HG02571 (cell line): ENCODE measurements around the gene CEND1.

Experiments
- ATAC-seq: cut with Tn5 transposase; IDR thresholded peaks from one replicate; pipeline ENCODE4 v1.9.1; 2021; ENCODE audit warnings: mild to moderate bottlenecking, moderate library complexity; ENCODE audit not compliant: unreplicated experiment

The CEND1 gene

GRCh38 chr11:827897-828192, 38.0 kb upstream of the CEND1 start, which contains the start of gene CRACR2B:
Gene CRACR2B, plus strand, starts transcription at chr11:827919. Its CDS starts 689 bp downstream, at chr11:828608.
- no peak for ATAC-seq

- ATAC-seq, result no peak
Measured at GRCh38 chr11:827146-827896, 37.4 kb upstream of the CEND1 start.

GRCh38 chr11:826836-827145, 36.9 kb upstream of the CEND1 start:
- no peak for ATAC-seq

GRCh38 chr11:826227-826621, 36.3 kb upstream of the CEND1 start:
- ATAC-seq, result no peak

GRCh38 chr11:825366-826226, 35.7 kb upstream of the CEND1 start:
- no peak for ATAC-seq

- no peak for ATAC-seq
Measured at GRCh38 chr11:824942-825341, 35.1 kb upstream of the CEND1 start.

GRCh38 chr11:824292-824880, 34.5 kb upstream of the CEND1 start:
- ATAC-seq, result no peak

GRCh38 chr11:823441-824291, 33.8 kb upstream of the CEND1 start:
- no peak for ATAC-seq

GRCh38 chr11:821512-822371, 31.9 kb upstream of the CEND1 start:
- no peak for ATAC-seq

- ATAC-seq, result no peak
Measured at GRCh38 chr11:820655-821511, 31.0 kb upstream of the CEND1 start.

- peak; percentile 47 for ATAC-seq
Measured at GRCh38 chr11:819943-820649, 30.2 kb upstream of the CEND1 start.

- ATAC-seq, result peak; percentile 64
Measured at GRCh38 chr11:819129-819931, 29.4 kb upstream of the CEND1 start.

GRCh38 chr11:818396-819128, 28.7 kb upstream of the CEND1 start, which contains the start of gene PNPLA2:
Gene PNPLA2, plus strand, starts transcription at chr11:818914. Its CDS starts 805 bp downstream, at chr11:819719.
- no peak for ATAC-seq

GRCh38 chr11:816433-816779, 26.5 kb upstream of the CEND1 start:
- ATAC-seq, result no peak

- ATAC-seq, result no peak
Measured at GRCh38 chr11:815675-816432, 26.0 kb upstream of the CEND1 start.

GRCh38 chr11:813456-814096, 23.7 kb upstream of the CEND1 start:
- no peak for ATAC-seq
